A549 (cell line): ENCODE results near the gene G3BP1. TPM values are rescaled to one million over a fixed set of nuclear protein-coding genes. Genes with fewer than 3 reads are reported as not detected.
A peak's percentile ranks its signal among the peaks of the same experiment; 100 is the strongest.

ENCODE experiments used
- ATAC-seq, 2 experiments: fragments of 200-7000 bp in 1 of 2; fragments of >200 bp in 1 of 2; cut with Nextera tagmentation in 1 of 2; cut with Tn5 transposase in 1 of 2; 3 replicates each; pipeline versions ENCODE4 v1.8.0 to v1.9.1; 2018 to 2020; ENCODE audit warnings: mild to moderate bottlenecking in 1 of 2, moderate library complexity in 1 of 2
- CTCF ChIA-PET: fragments of 300-600 bp; sonication (Branson Sonifier 250); formaldehyde crosslinking; extraction: SDS; loops from one replicate; lab custom pipeline; 2021; ENCODE audit warnings: antibody characterized with exemption, inconsistent platforms; lab: Yijun Ruan, JAX
- POLR2A ChIA-PET: fragments of 350-600 bp; formaldehyde crosslinking; extraction: SDS; loops from one replicate; lab custom pipeline; 2021; ENCODE audit warnings: antibody characterized with exemption, inconsistent platforms; lab: Yijun Ruan, JAX
- DNase-seq, 2 experiments: peaks; one replicate each; pipeline versions ENCODE4 v3.0.0 to v3.0.0-alpha.2; 2011 to 2016; ENCODE audit warnings: low read depth in 1 of 2, low spot score in 1 of 2
- FAIRE-seq: peaks from 2 replicates; lab custom pipeline; 2011; peaks lifted over from hg19 to GRCh38; lab: Jason Lieb, UNC
- H3K27ac ChIP-seq, 2 experiments: fragments of >200 bp; sonication (Bioruptor Twin); formaldehyde crosslinking; 3 replicates each; pipeline ENCODE4 v1.5.1; 2016 to 2017
- H3K4me1 ChIP-seq: fragments of >200 bp; sonication (Bioruptor Twin); formaldehyde crosslinking; 3 replicates; pipeline ENCODE4 v1.6.1; 2016
- H3K4me2 ChIP-seq: fragments of >200 bp; sonication (Bioruptor Twin); formaldehyde crosslinking; 3 replicates; pipeline ENCODE4 v1.6.1; 2016
- H3K4me3 ChIP-seq: fragments of >200 bp; sonication (Bioruptor Twin); formaldehyde crosslinking; 3 replicates; pipeline ENCODE4 v1.5.1; 2016
- H3K9me3 ChIP-seq: fragments of >200 bp; sonication (Bioruptor Twin); formaldehyde crosslinking; 3 replicates; pipeline ENCODE4 v1.6.1; 2016
- BCL3 ChIP-seq: fragments of >200 bp; sonication (Bioruptor Twin); formaldehyde crosslinking; IDR thresholded peaks from 3 replicates; pipeline ENCODE4 v1.6.1; 2016
- CBX2 ChIP-seq: fragments of 200-600 bp; sonication (generic); IDR thresholded peaks from 2 replicates; pipeline ENCODE4 v1.6.1; 2016; ENCODE audit warnings: low read depth, mild to moderate bottlenecking, borderline replicate concordance
- CBX8 ChIP-seq: fragments of 200-600 bp; sonication (generic); IDR thresholded peaks from 2 replicates; pipeline ENCODE4 v1.6.1; 2016
- CEBPB ChIP-seq, 2 experiments: fragments of >200 bp in 1 of 2; sonication (Bioruptor Twin) in 1 of 2; formaldehyde crosslinking in 1 of 2; IDR thresholded peaks; 2 replicates each; pipeline ENCODE4 v1.6.1; 2012 to 2016
- EHF ChIP-seq: fragments of 250-450 bp; sonication (Bioruptor Pico); IDR thresholded peaks from 2 replicates; pipeline ENCODE4 v1.5.0; 2020; ENCODE audit warnings: mild to moderate bottlenecking
- EP300 ChIP-seq, 2 experiments: fragments of >200 bp; sonication (Bioruptor Twin); formaldehyde crosslinking; IDR thresholded peaks; 2 replicates in 1 of 2; 3 replicates in 1 of 2; pipeline ENCODE4 v1.6.1; 2016 to 2017
- FOSL2 ChIP-seq, 2 experiments: fragments of 450-650 bp in 1 of 2; fragments of >200 bp in 1 of 2; sonication (Bioruptor Twin) in 1 of 2; formaldehyde crosslinking; IDR thresholded peaks; 2 replicates each; pipeline versions ENCODE4 v1.5.0 to v1.6.1; 2016 to 2020; ENCODE audit warnings: mild to moderate bottlenecking in 1 of 2, moderate library complexity in 1 of 2
- HDAC2 ChIP-seq: fragments of 200-600 bp; sonication (generic); IDR thresholded peaks from 2 replicates; pipeline ENCODE4 v1.6.1; 2016
- HEYL ChIP-seq: fragments of 250-450 bp; sonication (Bioruptor Pico); IDR thresholded peaks from 2 replicates; pipeline ENCODE4 v1.8.0; 2021; ENCODE audit warnings: mild to moderate bottlenecking, moderate library complexity
- HMGXB4 ChIP-seq: fragments of 250-450 bp; sonication (Bioruptor Pico); IDR thresholded peaks from 2 replicates; pipeline ENCODE4 v1.5.0; 2021; ENCODE audit warnings: mild to moderate bottlenecking, moderate library complexity, borderline replicate concordance
- HOXB13 ChIP-seq: fragments of 250-450 bp; sonication (Bioruptor Pico); IDR thresholded peaks from 2 replicates; pipeline ENCODE4 v1.5.0; 2020; ENCODE audit warnings: low read depth, mild to moderate bottlenecking, moderate library complexity
- JUNB ChIP-seq: fragments of >200 bp; sonication (Bioruptor Twin); formaldehyde crosslinking; IDR thresholded peaks from 2 replicates; pipeline ENCODE4 v1.6.1; 2016
- KDM1A ChIP-seq: fragments of 200-600 bp; sonication (generic); IDR thresholded peaks from 2 replicates; pipeline ENCODE4 v1.6.1; 2016; ENCODE audit warnings: low read depth, mild to moderate bottlenecking
- MAFK ChIP-seq: fragments of 450-650 bp; IDR thresholded peaks from 2 replicates; pipeline ENCODE4 v1.6.1; 2014; ENCODE audit not compliant: partially characterized antibody
- MAZ ChIP-seq: fragments of 150-350 bp; IDR thresholded peaks from 2 replicates; pipeline ENCODE4 v1.6.1; 2014; ENCODE audit warnings: antibody characterized with exemption, low read depth, low read length, borderline replicate concordance
- NPAS2 ChIP-seq: fragments of 250-450 bp; sonication (Bioruptor Pico); IDR thresholded peaks from 2 replicates; pipeline ENCODE4 v1.8.0; 2022; ENCODE audit warnings: mild to moderate bottlenecking, moderate library complexity, borderline replicate concordance
- NR3C1 ChIP-seq: fragments of >200 bp; sonication (Bioruptor Twin); formaldehyde crosslinking; IDR thresholded peaks from 3 replicates; pipeline ENCODE4 v1.6.1; 2017
- PHF8 ChIP-seq: fragments of 200-600 bp; sonication (generic); IDR thresholded peaks from 2 replicates; pipeline ENCODE4 v1.6.1; 2016; ENCODE audit warnings: low read depth, mild to moderate bottlenecking, antibody characterized with exemption, moderate library complexity, borderline replicate concordance
- POLR2A ChIP-seq: IDR thresholded peaks from 2 replicates; pipeline ENCODE4 v1.6.1; 2012; ENCODE audit warnings: mild to moderate bottlenecking, low read length
- POLR2AphosphoS2 ChIP-seq: conservative IDR thresholded peaks from 2 replicates; pipeline ENCODE4 v1.6.1; 2012; ENCODE audit warnings: low read length, improper control_type of control experiment, inconsistent platforms
- RARB ChIP-seq: fragments of 250-450 bp; sonication (Bioruptor Pico); IDR thresholded peaks from 2 replicates; pipeline ENCODE4 v1.8.0; 2021; ENCODE audit warnings: mild to moderate bottlenecking, moderate library complexity
- RCOR1 ChIP-seq: fragments of 150-350 bp; IDR thresholded peaks from 2 replicates; pipeline ENCODE4 v1.6.1; 2014; ENCODE audit warnings: antibody characterized with exemption, low read length, low read depth
- REST ChIP-seq: fragments of 200-600 bp; sonication (generic); IDR thresholded peaks from 2 replicates; pipeline ENCODE4 v1.6.1; 2016; ENCODE audit warnings: antibody characterized with exemption, mild to moderate bottlenecking, moderate library complexity
- RFX5 ChIP-seq: fragments of 450-650 bp; IDR thresholded peaks from 2 replicates; pipeline ENCODE4 v1.7.1; 2014; ENCODE audit warnings: antibody characterized with exemption, mild to moderate bottlenecking, moderate library complexity
- SMC3 ChIP-seq: fragments of >200 bp; sonication (Bioruptor Twin); formaldehyde crosslinking; IDR thresholded peaks from 3 replicates; pipeline ENCODE4 v1.6.1; 2018; ENCODE audit warnings: inconsistent platforms
- SREBF2 ChIP-seq: fragments of 450-650 bp; IDR thresholded peaks from 2 replicates; pipeline ENCODE4 v1.6.1; 2014; ENCODE audit warnings: mild to moderate bottlenecking, moderate library complexity
- TFCP2L1 ChIP-seq: fragments of 250-450 bp; sonication (Bioruptor Pico); IDR thresholded peaks from 2 replicates; pipeline ENCODE4 v1.5.0; 2021; ENCODE audit warnings: mild to moderate bottlenecking
- TP53 ChIP-seq: fragments of 250-450 bp; sonication (Bioruptor Pico); IDR thresholded peaks from 2 replicates; pipeline ENCODE4 v1.5.0; 2021; ENCODE audit warnings: mild to moderate bottlenecking, moderate library complexity
- ZSCAN20 ChIP-seq: fragments of 250-450 bp; sonication (Bioruptor Pico); IDR thresholded peaks from 2 replicates; pipeline ENCODE4 v1.8.0; 2022; ENCODE audit warnings: mild to moderate bottlenecking, moderate library complexity
- WGBS: methylation state at CpG from one replicate; pipeline ENCODE4 v1.1.6; 2017; ENCODE audit errors: missing lambda C conversion rate; 5-methylcytosine and 5-hydroxymethylcytosine counted together
- polyA plus RNA-seq, 4 experiments: library from polyadenylated mRNA; depleted of rRNA in 3 of 4; stranded (reverse); fragments of >200 nt; fragmentation: RNase III in 1 of 4; extraction: RNeasy Plus Mini Kit Qiagen cat#74134 plus additional on column Dnase treatment in 1 of 4; gene quantifications; 2 replicates in 3 of 4; 3 replicates in 1 of 4; pipeline ENCODE4 v1.2.3, GENCODE V29; 2011 to 2017

Gene G3BP1
- polyA plus RNA-seq, 2 of the 4 experiments (the other 2 are of a cell fraction): 126 to 176 TPM

- ChIA-PET CTCF (interaction anchor here (1.4 to 1.8 kb wide), 2 partner anchors 10 to 328 kb away, joined by 3 to 4 read pairs; partner anchors contain the start of gene SLC36A1), POLR2A (no interaction called here)
- ATAC-seq: no peak
- FAIRE-seq: no peak
- H3K4me2 ChIP-seq: peak overlapping the region; percentile 95
- no peak for TF ChIP-seq CEBPB (IDR thresholded peaks at IDR 0.05)
- TF ChIP-seq CBX8: no peak
- TF ChIP-seq RFX5: no peak
- TF ChIP-seq HEYL (CRISPR knock-in tag): no peak
- TF ChIP-seq EHF (CRISPR knock-in tag): no peak
- no peak for TF ChIP-seq TFCP2L1 (CRISPR knock-in tag)
- TF ChIP-seq SMC3: no peak
- TF ChIP-seq POLR2AphosphoS2: no peak
- H3K4me3 ChIP-seq: peak overlapping the region; percentile 87; the same call in 2 of the 3 replicates
- no peak for DNase-seq
- H3K9me3 ChIP-seq: no peaks in the 10 kb centered on the region
- H3K4me1 ChIP-seq: peaks cover 46% of the 10 kb centered on the region
- H3K27ac ChIP-seq: no peak overlapping the region
- WGBS: 29% methylated on average over 3 of the region's 3 CpGs
These were observed 3.4 kb downstream of the G3BP1 start for GRCh38 chr5:151775025-151775606.

DNA sequence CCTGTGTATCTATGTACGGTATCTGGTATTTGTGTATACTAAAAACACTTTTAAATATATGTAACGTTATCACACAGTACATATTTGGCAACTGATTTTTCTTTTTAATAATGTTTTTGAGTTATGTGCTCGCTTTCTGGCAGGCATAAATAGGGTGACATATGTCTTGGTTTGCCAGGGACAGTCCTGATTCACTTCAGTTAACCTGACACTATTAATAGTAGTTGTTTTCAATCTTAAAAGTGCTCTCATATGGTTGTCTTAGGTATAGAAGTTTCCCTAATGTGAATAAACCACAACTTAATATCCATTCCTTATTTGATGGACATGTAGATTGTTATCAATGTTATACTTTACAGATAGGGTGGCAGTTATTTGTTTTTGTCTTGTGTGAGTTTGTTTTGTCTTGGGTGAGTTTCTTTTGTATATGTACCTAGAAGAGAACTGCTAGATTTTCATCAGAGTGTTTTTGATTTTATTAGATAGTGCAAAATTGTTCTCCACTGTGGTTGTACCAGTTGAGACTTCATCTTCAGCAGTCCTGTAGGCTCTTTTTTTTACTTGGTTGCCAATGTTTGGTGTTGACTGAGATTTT lies 7.9 kb downstream of the G3BP1 start:
- no peak overlapping the region for H3K4me3 ChIP-seq

GRCh38 chr5:151780348-151780747 lies 8.6 kb downstream of the G3BP1 start:
- H3K4me3 ChIP-seq: no peak overlapping the region
- no peak for DNase-seq
- FAIRE-seq: no peak
- H3K27ac ChIP-seq: no peak overlapping the region
- no peak for ATAC-seq
- 92% methylated on average over 11 of the region's 11 CpGs for WGBS
- no peaks in the 10 kb centered on the region for H3K9me3 ChIP-seq
- POLR2A ChIA-PET: interaction anchor here (2.7 kb wide), 1 partner anchor 9 kb away, joined by 18 read pairs; the partner anchor contains the start of gene G3BP1
- peak overlapping the region; percentile 7; the same call in 1 of the 3 replicates for H3K4me2 ChIP-seq
- peaks cover 67% of the 10 kb centered on the region for H3K4me1 ChIP-seq
- CTCF ChIA-PET: no interaction called here
- TF ChIP-seq ZSCAN20 (CRISPR knock-in tag): no peak
- no peak for TF ChIP-seq PHF8
- no peak for TF ChIP-seq EP300 (IDR thresholded peaks at IDR 0.05)
- no peak for TF ChIP-seq REST
- no peak for TF ChIP-seq CBX2
- no peak for TF ChIP-seq BCL3
- TF ChIP-seq POLR2A: no peak
- no peak for TF ChIP-seq NR3C1
- TF ChIP-seq SMC3: no peak
- TF ChIP-seq MAZ: no peak
- no peak for TF ChIP-seq RARB (CRISPR knock-in tag)
- no peak for TF ChIP-seq KDM1A
- TF ChIP-seq NPAS2 (CRISPR knock-in tag): no peak

More for the DNA sequence above, 7.9 kb downstream of the G3BP1 start:
- no peaks in the 10 kb centered on the region for H3K9me3 ChIP-seq
- WGBS: 73% methylated on average over 3 of the region's 3 CpGs
- peaks cover 68% of the 10 kb centered on the region for H3K4me1 ChIP-seq
- CTCF ChIA-PET: no interaction called here
- no peak for DNase-seq
- H3K27ac ChIP-seq: no peak overlapping the region
- TF ChIP-seq HMGXB4 (CRISPR knock-in tag): no peak
- TF ChIP-seq HDAC2: no peak
- no peak for TF ChIP-seq RCOR1
- TF ChIP-seq FOSL2 (IDR thresholded peaks at IDR 0.05): no peak
- TF ChIP-seq FOSL2 (CRISPR knock-in tag; IDR thresholded peaks at IDR 0.05): no peak
- TF ChIP-seq NPAS2 (CRISPR knock-in tag): no peak
- no peak for TF ChIP-seq HOXB13 (CRISPR knock-in tag)
- no peak for TF ChIP-seq EP300 (IDR thresholded peaks at IDR 0.05)
- no peak for TF ChIP-seq CBX8
- no peak for TF ChIP-seq POLR2A
- no peak for TF ChIP-seq MAFK
- no peak for TF ChIP-seq HEYL (CRISPR knock-in tag)
- no peak for TF ChIP-seq SREBF2
- no peak for TF ChIP-seq POLR2AphosphoS2
- TF ChIP-seq TP53 (CRISPR knock-in tag): no peak
- TF ChIP-seq JUNB: no peak
- TF ChIP-seq NR3C1: no peak
- TF ChIP-seq, all 56 proteins: peak for 0
- peak; percentile 54 for FAIRE-seq
- POLR2A ChIA-PET: interaction anchor here (2.7 kb wide), 1 partner anchor 8 kb away, joined by 18 read pairs; the partner anchor contains the start of gene G3BP1
- peak overlapping the region; percentile 7; the same call in 1 of the 3 replicates for H3K4me2 ChIP-seq
- no peak for ATAC-seq
